ENCODE data around the gene AFF4.

GRCh38 chr5:132829742-132830435, 133.5 kb downstream of the AFF4 start:
- no peak for TF ChIP-seq USF1 (IDR thresholded peaks at IDR 0.05; ENCODE audit: borderline replicate concordance, low read depth)
- TF ChIP-seq CTCF (IDR thresholded peaks at IDR 0.05): peak; percentile 78
- TF ChIP-seq RXRA (IDR thresholded peaks at IDR 0.05; ENCODE audit: borderline replicate concordance, low read depth): no peak
- TF ChIP-seq, protein P1, sequence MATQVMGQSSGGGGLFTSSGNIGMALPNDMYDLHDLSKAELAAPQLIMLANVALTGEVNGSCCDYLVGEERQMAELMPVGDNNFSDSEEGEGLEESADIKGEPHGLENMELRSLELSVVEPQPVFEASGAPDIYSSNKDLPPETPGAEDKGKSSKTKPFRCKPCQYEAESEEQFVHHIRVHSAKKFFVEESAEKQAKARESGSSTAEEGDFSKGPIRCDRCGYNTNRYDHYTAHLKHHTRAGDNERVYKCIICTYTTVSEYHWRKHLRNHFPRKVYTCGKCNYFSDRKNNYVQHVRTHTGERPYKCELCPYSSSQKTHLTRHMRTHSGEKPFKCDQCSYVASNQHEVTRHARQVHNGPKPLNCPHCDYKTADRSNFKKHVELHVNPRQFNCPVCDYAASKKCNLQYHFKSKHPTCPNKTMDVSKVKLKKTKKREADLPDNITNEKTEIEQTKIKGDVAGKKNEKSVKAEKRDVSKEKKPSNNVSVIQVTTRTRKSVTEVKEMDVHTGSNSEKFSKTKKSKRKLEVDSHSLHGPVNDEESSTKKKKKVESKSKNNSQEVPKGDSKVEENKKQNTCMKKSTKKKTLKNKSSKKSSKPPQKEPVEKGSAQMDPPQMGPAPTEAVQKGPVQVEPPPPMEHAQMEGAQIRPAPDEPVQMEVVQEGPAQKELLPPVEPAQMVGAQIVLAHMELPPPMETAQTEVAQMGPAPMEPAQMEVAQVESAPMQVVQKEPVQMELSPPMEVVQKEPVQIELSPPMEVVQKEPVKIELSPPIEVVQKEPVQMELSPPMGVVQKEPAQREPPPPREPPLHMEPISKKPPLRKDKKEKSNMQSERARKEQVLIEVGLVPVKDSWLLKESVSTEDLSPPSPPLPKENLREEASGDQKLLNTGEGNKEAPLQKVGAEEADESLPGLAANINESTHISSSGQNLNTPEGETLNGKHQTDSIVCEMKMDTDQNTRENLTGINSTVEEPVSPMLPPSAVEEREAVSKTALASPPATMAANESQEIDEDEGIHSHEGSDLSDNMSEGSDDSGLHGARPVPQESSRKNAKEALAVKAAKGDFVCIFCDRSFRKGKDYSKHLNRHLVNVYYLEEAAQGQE (IDR thresholded peaks at IDR 0.05; ENCODE audit: low read depth, low read length): no peak
